ENCODE results near the gene HOOK2.
"Not testable (repeated sequence)": the region's sequence is repeated elsewhere in the genome, so short reads cannot be mapped to it uniquely, and the experiment has no call there.

The HOOK2 gene, protein sequence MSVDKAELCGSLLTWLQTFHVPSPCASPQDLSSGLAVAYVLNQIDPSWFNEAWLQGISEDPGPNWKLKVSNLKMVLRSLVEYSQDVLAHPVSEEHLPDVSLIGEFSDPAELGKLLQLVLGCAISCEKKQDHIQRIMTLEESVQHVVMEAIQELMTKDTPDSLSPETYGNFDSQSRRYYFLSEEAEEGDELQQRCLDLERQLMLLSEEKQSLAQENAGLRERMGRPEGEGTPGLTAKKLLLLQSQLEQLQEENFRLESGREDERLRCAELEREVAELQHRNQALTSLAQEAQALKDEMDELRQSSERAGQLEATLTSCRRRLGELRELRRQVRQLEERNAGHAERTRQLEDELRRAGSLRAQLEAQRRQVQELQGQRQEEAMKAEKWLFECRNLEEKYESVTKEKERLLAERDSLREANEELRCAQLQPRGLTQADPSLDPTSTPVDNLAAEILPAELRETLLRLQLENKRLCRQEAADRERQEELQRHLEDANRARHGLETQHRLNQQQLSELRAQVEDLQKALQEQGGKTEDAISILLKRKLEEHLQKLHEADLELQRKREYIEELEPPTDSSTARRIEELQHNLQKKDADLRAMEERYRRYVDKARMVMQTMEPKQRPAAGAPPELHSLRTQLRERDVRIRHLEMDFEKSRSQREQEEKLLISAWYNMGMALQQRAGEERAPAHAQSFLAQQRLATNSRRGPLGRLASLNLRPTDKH

DNA sequence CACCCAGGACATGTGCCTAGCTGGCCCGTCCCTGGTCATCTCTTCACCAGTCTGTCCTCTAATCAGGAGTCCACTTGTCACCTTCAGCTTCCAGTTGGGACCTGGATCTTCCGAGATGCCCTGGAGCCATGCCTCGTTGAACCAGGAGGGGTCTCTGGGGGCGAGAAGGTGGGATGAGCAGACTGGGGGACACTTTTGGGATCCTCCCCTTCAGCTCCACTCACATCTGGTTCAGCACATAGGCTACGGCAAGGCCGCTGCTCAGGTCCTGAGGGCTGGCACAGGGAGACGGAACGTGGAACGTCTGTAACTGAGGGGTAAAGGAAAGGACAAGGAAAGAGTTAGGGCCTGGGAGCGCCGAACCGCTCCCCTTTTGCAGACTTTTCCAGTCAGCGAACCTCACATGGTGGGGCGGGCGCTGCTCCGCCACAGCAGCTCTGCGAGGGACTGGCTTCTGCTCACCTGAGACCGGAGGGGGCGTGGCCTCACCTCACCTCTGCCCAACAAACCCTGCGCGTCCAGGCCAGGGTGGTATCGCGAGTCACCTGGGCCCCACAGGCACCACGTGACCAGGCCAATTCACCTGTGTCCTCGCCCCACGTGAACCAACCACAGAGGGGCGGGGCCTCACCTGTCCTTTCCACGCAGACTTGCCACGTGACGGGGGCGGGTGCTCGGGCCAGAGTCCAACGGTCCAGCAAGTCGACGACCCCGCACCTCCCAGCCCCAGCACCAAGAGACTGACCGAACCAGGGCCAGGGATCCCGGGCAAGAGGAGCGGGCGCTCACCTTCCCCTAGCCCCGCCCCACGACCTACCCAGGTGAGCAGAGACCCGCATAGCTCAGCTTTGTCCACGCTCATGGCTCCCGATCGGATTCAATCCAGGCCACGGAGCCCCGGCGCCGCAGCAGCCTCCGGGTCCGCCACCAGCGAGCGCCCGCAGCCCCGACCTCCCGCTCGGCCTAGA is at the start of gene HOOK2:
TSS of gene HOOK2 (minus strand) at position 965 of the 968 bp plus-strand sequence. CDS start at position 862, 103 bp downstream.
- DNase-seq (ENCODE audit: low read depth, low spot score) = no peak

DNA sequence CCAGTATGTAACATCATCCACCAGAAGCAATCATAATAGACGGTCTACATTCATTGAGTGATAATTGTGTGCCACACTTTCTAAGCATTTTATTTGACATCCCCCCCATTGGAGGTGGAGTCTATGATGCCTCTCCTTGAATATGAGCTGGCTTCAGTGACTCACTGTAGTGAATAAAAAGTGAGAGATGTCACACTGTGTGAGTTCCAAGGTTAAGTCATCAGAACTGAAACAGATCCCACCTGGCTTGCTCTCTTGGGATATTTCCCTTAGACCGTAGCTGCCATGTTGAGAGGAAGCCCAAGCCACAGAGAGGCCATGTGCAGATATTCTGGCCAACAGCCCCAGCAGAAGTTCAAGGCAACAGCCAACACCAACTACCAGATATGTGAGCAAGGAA is 46.4 kb upstream of the HOOK2 start:
- DNase-seq (ENCODE audit: low read depth, low spot score) = no peak

DNA sequence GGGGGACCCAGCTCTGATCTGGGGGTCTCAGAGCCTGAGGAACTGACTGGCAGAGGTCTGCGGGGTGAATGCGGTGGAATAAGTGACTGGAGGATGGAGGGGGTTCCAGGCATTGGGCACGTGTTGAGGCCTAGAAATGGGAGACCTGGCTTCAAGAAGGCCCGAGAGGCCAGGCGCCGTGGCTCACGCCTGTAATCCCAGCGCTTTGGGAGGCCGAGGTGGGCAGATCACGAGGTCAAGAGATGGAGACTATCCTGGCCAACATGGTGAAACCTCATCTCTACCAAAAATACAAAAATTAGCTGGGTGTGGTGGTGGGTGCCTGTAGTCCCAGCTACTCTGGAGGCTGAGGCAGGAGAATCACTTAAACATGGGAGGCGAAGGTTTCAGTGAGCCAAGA is 42.5 kb upstream of the HOOK2 start:
- DNase-seq (ENCODE audit: low read depth, low spot score) = not testable (repeated sequence)

DNA sequence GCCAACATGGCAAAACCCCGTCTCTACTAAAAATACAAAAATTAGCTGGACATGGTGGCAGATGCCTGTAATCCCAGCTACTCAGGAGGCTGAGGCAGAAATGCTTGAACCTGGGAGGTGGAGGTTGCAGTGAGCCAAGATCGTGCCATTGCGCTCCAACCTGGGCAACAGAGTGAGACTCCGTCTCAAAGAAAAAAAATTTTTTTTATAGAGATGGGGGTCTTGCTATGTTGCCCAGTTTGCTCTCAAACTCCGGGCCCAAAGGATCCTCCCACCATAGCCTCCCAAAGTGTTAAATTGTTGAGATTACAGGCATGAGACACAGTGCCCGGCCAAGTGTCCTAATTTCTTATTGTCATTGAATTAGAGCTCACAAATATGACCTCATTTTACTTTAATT is 41.8 kb upstream of the HOOK2 start:
- DNase-seq (ENCODE audit: low read depth, low spot score) = not testable (repeated sequence)

DNA sequence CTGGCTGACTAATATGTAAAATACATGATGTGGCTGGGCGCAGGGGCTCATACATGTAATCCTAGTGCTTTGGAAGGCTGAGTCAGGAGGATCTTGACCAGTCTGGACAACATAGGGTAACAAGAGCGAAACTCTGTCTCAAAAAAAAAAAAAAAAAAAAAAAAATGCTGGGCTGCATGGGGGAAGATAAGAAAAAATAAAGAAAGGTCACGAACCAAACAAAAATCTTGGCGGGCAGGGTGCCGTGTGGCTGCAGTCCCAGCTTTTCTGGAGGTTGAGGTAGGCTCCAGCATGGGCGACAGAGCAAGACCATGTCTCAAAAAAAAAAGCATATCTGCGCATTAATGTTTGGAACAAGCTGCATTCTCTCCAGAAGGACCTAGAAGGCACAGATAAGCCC is 39.7 kb upstream of the HOOK2 start:
- DNase-seq (ENCODE audit: low read depth, low spot score) = no peak

DNA sequence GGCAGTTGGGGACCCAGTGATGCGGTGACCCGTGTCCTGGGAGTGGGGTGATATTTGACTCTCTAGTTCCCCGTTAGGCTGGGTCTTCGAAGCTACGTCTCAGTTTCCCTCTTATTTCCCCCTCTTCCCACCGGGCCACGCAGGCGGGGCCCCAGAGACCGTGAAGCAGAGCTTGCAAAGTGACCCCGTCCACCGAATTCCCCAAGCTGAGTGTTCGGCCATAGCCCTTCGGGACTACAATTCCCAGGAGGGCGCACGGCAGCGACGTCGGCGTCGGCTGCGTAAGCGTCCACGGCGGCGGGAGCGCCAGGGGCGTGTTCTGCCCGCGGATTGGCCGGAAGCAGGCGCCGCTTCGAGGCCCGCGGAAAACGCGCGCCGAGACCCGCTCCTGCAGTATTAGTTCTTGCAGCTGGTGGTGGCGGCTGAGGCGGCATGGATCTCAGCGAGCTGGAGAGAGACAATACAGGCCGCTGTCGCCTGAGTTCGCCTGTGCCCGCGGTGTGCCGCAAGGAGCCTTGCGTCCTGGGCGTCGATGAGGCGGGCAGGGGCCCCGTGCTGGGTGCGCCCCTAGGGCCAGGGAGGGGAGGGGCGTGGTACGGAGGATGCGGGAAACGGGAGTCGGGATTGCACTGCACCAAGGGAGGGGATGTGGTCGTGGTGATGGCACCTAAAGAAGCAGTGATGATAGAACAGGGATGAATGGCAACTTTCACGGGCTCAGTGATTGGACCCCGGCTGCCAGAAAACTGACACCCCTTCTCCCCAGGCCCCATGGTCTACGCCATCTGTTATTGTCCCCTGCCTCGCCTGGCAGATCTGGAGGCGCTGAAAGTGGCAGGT is 31.1 kb upstream of the HOOK2 start, which contains the start of gene RNASEH2A:
TSS of gene RNASEH2A (plus strand) at position 343 of the 840 bp plus-strand sequence. CDS start at position 433, 90 bp downstream.
- DNase-seq (ENCODE audit: low read depth, low spot score) = no peak

DNA sequence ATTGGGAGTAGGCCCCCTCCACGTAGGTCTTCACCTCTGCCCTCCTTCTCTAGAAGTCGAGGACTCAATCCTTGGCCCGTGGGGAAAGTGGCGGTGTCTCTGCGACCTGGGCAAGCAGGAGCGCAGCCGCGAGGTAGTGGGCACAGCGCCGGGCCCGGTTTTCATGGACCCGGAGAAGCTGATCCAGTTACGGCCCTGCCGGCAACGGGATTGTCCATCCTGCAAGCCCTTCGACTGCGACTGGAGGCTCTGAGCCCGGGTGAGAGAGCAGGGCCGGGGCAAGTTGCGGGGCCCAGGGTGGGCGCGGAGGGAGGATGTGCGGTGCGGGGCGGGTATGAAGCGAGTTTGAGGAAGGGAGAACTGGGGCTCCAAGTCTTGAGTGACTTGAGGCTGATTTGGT is 28.7 kb upstream of the HOOK2 start:
- no peak for DNase-seq (ENCODE audit: low read depth, low spot score)

DNA sequence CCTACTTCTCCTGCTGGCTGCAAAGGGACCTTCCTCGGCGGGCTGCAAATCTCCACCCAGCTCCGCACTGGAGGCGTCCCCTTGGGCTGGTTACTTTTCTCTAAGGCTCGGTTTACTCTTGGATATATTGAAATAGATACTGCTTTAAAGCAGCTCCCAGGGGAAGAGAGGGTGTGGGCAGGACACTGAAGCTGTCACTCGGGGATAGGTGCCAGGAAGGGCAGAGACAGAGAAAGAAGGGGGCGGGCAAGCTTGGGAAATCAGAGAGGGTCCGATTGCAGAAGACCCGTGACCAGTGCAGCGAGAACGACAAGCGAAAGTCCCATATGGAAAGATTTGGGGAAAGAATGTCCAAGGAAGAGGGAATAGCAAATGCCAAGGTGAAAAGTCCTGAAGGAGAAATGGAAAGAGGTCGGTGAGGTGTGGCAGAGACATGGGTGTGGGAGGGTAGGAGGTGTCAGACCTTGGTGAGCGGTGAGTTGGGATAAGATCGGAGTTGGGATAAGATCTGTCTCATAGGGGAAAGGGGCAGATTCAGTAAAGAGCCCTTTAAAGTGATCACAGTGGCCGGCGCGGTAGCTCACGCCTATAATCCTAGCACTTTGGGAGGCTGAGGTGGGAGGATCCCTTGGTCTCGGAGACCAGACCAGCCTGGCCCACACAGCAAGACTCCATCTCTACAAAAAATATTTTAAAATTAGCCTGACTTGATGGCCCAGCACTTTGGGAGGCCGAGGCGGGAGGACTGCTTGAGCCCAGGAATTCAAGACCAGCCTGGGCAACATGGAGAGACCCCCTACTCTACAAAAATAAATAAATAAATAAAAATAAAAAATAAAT is 27.1 kb upstream of the HOOK2 start:
- no peak for DNase-seq (ENCODE audit: low read depth, low spot score)

DNA sequence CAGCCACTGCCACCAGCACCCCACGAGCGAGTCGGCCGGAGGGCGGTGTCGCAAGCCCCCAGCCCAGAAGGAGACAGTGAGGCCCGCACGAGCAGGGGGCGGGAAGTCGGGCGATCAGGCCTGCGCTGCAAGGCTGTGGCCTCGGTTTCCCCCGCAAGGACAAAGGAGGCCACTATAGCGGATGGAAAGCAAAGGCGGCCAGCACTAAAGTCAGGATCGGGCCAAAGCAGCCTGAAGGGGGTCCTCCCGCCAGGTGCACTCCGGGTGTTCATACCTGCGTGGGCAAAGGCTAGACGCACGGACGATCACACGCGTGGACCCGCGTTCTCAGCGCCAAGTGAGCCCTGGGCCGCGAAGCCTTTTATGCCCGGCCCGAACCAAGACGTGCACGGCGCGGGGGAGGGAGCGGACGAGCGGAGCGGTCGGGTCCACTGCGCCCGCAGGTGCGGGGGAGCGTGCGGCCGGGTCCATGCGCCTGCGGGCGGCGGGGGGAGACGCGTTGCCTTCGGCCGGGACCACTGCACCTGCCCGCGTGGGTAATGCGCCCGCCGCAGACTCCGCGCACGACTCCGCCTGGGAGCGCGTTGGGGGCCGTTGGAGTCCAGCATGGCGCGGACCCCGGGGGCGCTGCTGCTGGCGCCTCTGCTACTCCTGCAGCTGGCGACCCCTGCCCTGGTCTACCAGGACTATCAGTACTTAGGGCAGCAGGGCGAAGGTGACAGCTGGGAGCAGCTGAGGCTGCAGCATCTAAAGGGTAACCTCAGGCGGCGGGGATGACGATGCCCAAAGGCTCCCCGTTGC is 26.3 kb upstream of the HOOK2 start, which contains the start of the genes PRDX2 and THSD8:
TSS of gene PRDX2 (minus strand) at position 335 of the 801 bp plus-strand sequence. CDS start 539 bp downstream, outside the sequence.
TSS of gene THSD8 (plus strand) at position 604 of the 801 bp plus-strand sequence. CDS start at position 607, 3 bp downstream.
- no peak for DNase-seq (ENCODE audit: low read depth, low spot score)

DNA sequence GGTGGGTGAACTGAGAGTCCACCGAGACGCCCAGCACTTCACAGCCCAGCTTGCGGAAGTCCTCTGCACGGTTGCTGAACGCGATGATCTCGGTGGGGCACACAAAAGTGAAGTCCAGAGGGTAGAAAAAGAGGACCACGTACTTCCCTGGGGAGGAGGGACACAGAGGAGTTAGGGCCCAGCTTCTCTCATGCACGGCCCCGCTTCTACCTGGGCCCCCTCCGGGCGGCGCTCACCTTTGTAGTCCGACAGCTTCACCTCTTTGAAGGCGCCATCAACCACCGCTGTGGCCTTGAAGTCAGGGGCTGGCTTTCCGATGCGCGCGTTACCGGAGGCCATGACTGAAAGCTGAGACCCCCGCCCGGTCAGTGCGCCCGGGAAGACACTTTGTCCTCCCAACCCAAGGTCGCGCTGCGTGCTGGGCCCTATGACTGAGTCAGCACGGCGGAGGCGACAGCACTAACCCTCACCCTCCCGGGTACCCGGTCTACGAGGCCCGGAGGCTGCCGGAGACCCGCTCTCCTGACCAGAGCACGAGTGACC is 25.6 kb upstream of the HOOK2 start:
- no peak for DNase-seq (ENCODE audit: low read depth, low spot score)

DNA sequence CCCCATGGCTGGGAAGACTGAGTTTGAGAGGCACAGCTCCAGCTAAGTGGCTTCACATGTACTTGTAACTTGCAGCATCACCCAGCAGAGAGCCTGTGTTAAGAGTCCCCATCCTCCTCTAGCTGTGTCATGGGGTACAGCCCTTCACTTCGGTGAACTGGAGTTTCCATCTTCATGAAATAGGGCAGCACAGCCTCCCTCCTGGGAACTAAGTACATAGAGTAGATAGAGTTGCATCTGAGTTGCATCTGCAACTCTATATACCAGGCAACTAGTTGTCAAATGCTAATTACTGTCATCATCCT is 25.1 kb upstream of the HOOK2 start:
- DNase-seq (ENCODE audit: low read depth, low spot score) = no peak

DNA sequence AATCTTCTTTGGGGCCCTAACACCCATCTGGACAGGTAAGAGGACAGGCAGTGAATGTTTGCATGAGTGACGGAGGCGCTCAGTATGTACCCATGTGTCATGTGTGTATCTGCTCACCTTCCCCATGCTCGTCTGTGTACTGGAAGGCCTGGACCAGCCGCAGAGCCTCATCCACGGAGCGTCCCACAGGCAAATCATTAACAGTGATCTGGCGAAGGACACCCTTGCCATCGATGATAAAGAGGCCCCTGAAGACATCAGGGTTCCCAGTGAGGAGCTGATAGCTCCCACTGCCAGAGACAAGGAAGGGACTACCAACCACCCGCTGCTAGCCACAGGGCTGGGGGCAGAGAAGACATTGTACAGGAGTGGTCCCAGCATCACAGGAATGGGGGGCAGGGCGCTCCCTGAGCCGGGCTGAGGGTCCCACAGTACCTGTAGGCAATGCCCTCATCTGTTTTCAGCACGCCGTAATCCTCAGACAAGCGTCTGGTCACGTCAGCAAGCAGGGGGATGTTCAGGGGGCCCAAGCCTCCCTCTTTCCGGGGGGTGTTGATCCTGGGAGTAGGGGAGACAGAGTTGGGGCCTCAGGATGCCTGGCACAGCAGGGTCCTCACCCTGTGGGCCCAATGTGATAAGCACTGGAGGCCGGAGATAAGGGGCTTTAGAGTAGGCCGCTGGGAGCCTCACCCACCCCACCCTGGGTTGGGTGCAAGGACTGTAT is 24.6 kb upstream of the HOOK2 start:
- DNase-seq (ENCODE audit: low read depth, low spot score) = no peak

DNA sequence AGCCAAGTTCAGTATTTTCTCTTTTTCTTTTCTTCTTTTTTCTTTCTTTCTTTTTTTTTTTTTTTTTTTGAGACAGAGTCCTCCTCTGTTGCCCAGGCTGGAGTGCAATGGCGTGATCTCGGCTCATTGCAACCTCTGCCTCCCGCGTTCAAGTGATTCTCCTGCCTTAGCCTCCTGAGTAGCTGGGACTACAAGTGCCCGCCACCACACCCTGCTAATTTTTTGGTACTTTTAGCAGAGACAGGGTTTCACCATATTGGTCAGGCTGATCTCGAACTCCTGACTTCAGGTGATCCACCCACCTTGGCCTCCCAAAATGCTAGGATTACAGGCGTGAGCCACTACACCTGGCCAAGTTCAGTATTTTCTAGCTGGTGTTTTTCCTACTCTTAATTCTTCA is 22.3 kb upstream of the HOOK2 start:
- not testable (repeated sequence) for DNase-seq (ENCODE audit: low read depth, low spot score)

DNA sequence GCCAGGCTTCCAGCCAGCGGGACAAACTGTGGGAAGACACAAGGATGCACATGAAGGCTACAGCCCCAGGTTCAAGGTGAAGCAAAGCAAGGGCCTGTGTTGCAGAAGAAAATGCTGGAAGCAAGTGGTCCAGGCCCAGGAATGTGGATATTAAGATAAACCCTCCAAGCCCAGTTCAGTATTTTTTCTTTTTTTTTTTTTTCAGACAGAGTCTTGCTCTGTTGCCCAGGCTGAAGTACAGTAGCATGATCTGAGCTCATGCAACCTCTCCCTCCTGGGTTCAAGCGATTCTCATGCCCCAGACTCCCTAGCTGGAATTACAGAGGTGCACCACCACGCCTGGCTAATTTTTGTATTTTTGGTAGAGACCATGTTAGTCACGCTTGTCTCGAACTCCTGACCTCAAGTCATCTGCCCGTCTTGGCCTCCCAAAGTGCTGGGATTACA is 21.8 kb upstream of the HOOK2 start:
- no peak for DNase-seq (ENCODE audit: low read depth, low spot score)

DNA sequence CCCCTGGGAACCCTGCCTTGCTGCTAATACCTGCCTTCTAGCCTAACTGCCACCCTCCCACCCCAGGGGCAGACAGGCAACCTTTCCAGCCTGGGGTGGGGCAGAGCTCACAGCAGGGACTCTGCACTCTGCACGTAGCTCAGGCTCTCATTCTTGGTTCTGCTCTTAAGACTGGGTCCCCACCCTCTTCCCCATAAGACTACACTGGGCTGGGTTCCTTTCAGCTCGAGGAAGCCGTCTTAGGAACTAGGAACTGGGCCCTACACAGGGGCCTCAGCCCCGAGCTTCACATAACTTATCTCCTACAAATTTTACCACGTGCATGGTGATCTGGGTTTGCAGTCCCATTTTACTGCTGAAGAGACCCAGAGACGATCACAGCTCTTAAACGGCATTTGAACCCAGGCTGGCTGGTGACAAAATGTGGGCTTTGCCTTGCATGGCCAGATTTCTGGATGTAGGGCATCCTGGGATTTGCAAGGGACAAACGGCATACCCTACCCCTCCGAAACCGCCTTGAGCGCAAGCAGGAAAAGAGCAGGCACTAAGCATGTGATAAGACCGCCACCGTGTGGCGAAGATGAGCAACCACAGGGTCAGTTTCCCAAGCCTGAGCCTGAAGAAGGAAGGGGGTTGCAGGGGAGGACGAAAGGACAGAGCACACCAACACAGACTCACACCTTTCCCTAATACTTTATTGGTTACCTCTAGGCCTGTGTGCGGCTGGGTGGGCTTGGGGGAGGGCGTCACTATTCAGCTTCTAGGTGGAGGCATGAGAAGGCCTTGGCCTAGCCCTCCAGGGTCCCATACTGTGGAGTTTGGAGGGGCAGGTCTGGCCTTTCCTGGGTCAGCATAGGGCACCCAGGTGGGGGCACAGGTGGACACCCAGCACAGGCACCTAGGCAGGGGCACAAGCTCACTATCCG is 21.1 kb upstream of the HOOK2 start:
- DNase-seq (ENCODE audit: low read depth, low spot score) = no peak

DNA sequence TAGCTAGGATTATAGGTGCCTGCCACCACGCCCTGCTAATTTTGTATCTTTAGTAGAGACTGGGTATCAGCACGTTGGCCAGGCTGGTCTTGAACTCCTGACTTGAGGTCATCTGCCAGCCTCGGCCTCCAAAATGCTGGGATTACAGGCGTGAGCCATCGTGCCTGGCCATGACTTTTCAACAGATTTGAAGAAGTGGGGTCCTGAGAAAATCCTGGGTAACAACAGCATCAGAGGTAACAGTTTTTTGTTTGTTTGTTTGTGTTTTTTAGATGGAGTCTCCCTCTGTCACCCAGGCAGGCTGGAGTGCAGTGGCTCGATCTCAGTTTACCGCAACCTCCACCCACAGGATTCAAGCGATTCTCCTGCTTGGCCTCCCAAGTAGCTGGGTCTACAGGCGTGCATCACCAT is 19.6 kb upstream of the HOOK2 start:
- no peak for DNase-seq (ENCODE audit: low read depth, low spot score)
